GM23338 (cell line): Measurements from ENCODE around the gene MUC6. TPM values are rescaled to one million over a fixed set of nuclear protein-coding genes. Genes with fewer than 3 reads are reported as not detected.

ENCODE experiments used
- ATAC-seq: fragments of 200-7000 bp; cut with Tn5 transposase; 3 replicates; pipeline ENCODE4 v1.9.1; 2020
- DNase-seq: peaks from one replicate; pipeline ENCODE4 v3.0.0-alpha.2; 2015; ENCODE audit warnings: low spot score
- H2AFZ ChIP-seq: fragments of 200-600 bp; sonication (generic); 2 replicates; pipeline ENCODE4 v1.8.0; 2016; ENCODE audit warnings: antibody characterized with exemption, mild to moderate bottlenecking, moderate library complexity
- H3F3A ChIP-seq: fragments of 200-600 bp; sonication (generic); replicated peaks from 2 replicates; pipeline ENCODE4 v1.8.0; 2017; ENCODE audit warnings: antibody characterized with exemption, mixed run types, low read depth
- H3K27ac ChIP-seq: fragments of 200-600 bp; sonication (generic); 2 replicates; pipeline ENCODE4 v1.6.1; 2016; ENCODE audit warnings: low read depth
- H3K27me3 ChIP-seq: fragments of 200-600 bp; sonication (generic); 2 replicates; pipeline ENCODE4 v1.8.0; 2016; ENCODE audit warnings: mild to moderate bottlenecking, mixed run types, moderate library complexity; ENCODE audit not compliant: insufficient read depth
- H3K36me3 ChIP-seq: fragments of 200-600 bp; sonication (generic); 2 replicates; pipeline ENCODE4 v1.8.0; 2016; ENCODE audit warnings: mild to moderate bottlenecking; ENCODE audit not compliant: insufficient read depth
- H3K4me1 ChIP-seq: fragments of 200-600 bp; sonication (generic); 2 replicates; pipeline ENCODE4 v1.8.0; 2016; ENCODE audit warnings: mild to moderate bottlenecking, moderate library complexity; ENCODE audit not compliant: insufficient read depth
- H3K4me2 ChIP-seq: fragments of 200-600 bp; sonication (generic); 2 replicates; pipeline ENCODE4 v1.7.1; 2017; ENCODE audit warnings: mixed run types
- H3K4me3 ChIP-seq: fragments of 200-600 bp; sonication (generic); 2 replicates; pipeline ENCODE4 v1.6.1; 2016; ENCODE audit warnings: mixed run types
- H3K79me2 ChIP-seq: fragments of 200-600 bp; sonication (generic); replicated peaks from 2 replicates; pipeline ENCODE4 v1.8.0; 2017; ENCODE audit warnings: mild to moderate bottlenecking; ENCODE audit not compliant: insufficient read depth
- H3K9me2 ChIP-seq: fragments of 200-600 bp; sonication (generic); 2 replicates; pipeline ENCODE4 v1.8.0; 2017; ENCODE audit not compliant: insufficient read depth
- H4K20me1 ChIP-seq: fragments of 200-600 bp; sonication (generic); replicated peaks from 2 replicates; pipeline ENCODE4 v1.8.0; 2017; ENCODE audit warnings: mild to moderate bottlenecking; ENCODE audit not compliant: insufficient read depth
- H3K27ac Mint-ChIP-seq: 2 replicates; pipeline ENCODE4 v1.8.0; 2020; ENCODE audit warnings: inconsistent platforms, mild to moderate bottlenecking, moderate library complexity, mixed read lengths
- H3K27me3 Mint-ChIP-seq: 3 replicates; pipeline ENCODE4 v1.8.0; 2022; ENCODE audit warnings: low read depth, mild to moderate bottlenecking, moderate library complexity, mixed read lengths, inconsistent platforms; ENCODE audit not compliant: insufficient read depth, poor library complexity
- H3K36me3 Mint-ChIP-seq: 3 replicates; pipeline ENCODE4 v1.8.0; 2021; ENCODE audit warnings: low read depth, mild to moderate bottlenecking, inconsistent platforms, moderate library complexity, mixed read lengths
- H3K4me1 Mint-ChIP-seq: 3 replicates; pipeline ENCODE4 v1.8.0; 2020; ENCODE audit warnings: mild to moderate bottlenecking, inconsistent platforms, mixed read lengths
- H3K4me3 Mint-ChIP-seq: 3 replicates; pipeline ENCODE4 v1.8.0; 2021; ENCODE audit warnings: moderate library complexity, mild to moderate bottlenecking, inconsistent platforms, mixed read lengths
- H3K9me3 Mint-ChIP-seq: 3 replicates; pipeline ENCODE4 v1.8.0; 2020; ENCODE audit warnings: moderate library complexity, mild to moderate bottlenecking, inconsistent platforms, mixed read lengths
- CREB1 ChIP-seq: fragments of 250-450 bp; sonication (Bioruptor Pico); IDR thresholded peaks from 2 replicates; pipeline ENCODE4 v1.5.0; 2020; ENCODE audit warnings: low read depth, mild to moderate bottlenecking, moderate library complexity
- CTCF ChIP-seq, 2 experiments: fragments of 200-600 bp in 1 of 2; sonication (generic) in 1 of 2; conservative IDR thresholded peaks; 2 replicates each; pipeline versions ENCODE4 v1.5.1 to v1.6.1; 2016 to 2017; ENCODE audit warnings: antibody characterized with exemption in 2 of 2, low read depth in 2 of 2, mild to moderate bottlenecking in 2 of 2, moderate library complexity in 1 of 2
- ETS1 ChIP-seq: IDR thresholded peaks from 2 replicates; pipeline ENCODE4 v1.6.1; 2016; ENCODE audit warnings: antibody characterized with exemption
- EZH2 ChIP-seq: fragments of 200-600 bp; sonication (generic); IDR thresholded peaks from one replicate; pipeline ENCODE4 v1.8.0; 2017; ENCODE audit warnings: antibody characterized with exemption, mild to moderate bottlenecking, low read depth; ENCODE audit not compliant: unreplicated experiment
- EZH2phosphoT487 ChIP-seq: fragments of 200-600 bp; sonication (generic); IDR thresholded peaks from one replicate; pipeline ENCODE4 v1.8.1; 2018; ENCODE audit warnings: antibody characterized with exemption; ENCODE audit not compliant: unreplicated experiment
- JUNB ChIP-seq: IDR thresholded peaks from one replicate; pipeline ENCODE4 v1.6.1; 2016; ENCODE audit warnings: antibody characterized with exemption; ENCODE audit not compliant: unreplicated experiment
- NANOG ChIP-seq: IDR thresholded peaks from 2 replicates; pipeline ENCODE4 v1.6.1; 2016; ENCODE audit warnings: antibody characterized with exemption, borderline replicate concordance
- POLR2AphosphoS5 ChIP-seq: IDR thresholded peaks from 2 replicates; pipeline ENCODE4 v1.6.1; 2016; ENCODE audit warnings: antibody characterized with exemption, low read depth
- REST ChIP-seq: IDR thresholded peaks from one replicate; pipeline ENCODE4 v1.6.1; 2018; ENCODE audit warnings: antibody characterized with exemption; ENCODE audit not compliant: unreplicated experiment
- STAT1 ChIP-seq: IDR thresholded peaks from one replicate; pipeline ENCODE4 v1.6.1; 2016; ENCODE audit warnings: antibody characterized with exemption; ENCODE audit not compliant: unreplicated experiment
- ZNF114 ChIP-seq: fragments of 250-450 bp; sonication (Bioruptor Pico); IDR thresholded peaks from 2 replicates; pipeline ENCODE4 v1.5.0; 2020; ENCODE audit warnings: mild to moderate bottlenecking, moderate library complexity
- ZNF331 ChIP-seq: fragments of 250-450 bp; sonication (Bioruptor Pico); IDR thresholded peaks from 2 replicates; pipeline ENCODE4 v1.5.0; 2020; ENCODE audit warnings: low read depth, mild to moderate bottlenecking, moderate library complexity
- ZNF462 ChIP-seq: fragments of 250-450 bp; sonication (Bioruptor Pico); IDR thresholded peaks from 2 replicates; pipeline ENCODE4 v1.5.0; 2020; ENCODE audit warnings: mild to moderate bottlenecking, moderate library complexity
- polyA plus RNA-seq: library from polyadenylated mRNA; unstranded; fragments of >200 nt; fragmentation: Nextera tagmentation; extraction: Ambion mirVana; gene quantifications from 2 replicates; pipeline ENCODE4 v1.2.1, GENCODE V29; 2016
- total RNA-seq: library from RNA; depleted of rRNA; stranded (reverse); fragments of >200 nt; shearing (Covaris generic); gene quantifications from 2 replicates; pipeline ENCODE4 v1.2.3, GENCODE V29; 2014

The MUC6 gene
- total and polyA plus RNA-seq, 2 experiments from 2014 or later: not detected

- H3K36me3 ChIP-seq: no peaks in the 10 kb centered on the region
- Mint-ChIP-seq H3K4me3 (no peak overlapping the region), H3K4me1 (no peaks in the 10 kb centered on the region), H3K9me3 (no peaks in the 10 kb centered on the region), H3K27ac (no peak overlapping the region), H3K27me3 (peaks cover 4% of the 10 kb centered on the region), H3K36me3 (no peaks in the 10 kb centered on the region)
- H3K4me2 ChIP-seq: no peak overlapping the region
- H3K27ac ChIP-seq: no peak overlapping the region
- no peaks in the 10 kb centered on the region for H3K9me2 ChIP-seq
- DNase-seq: no peak
- no peak overlapping the region for H3K4me3 ChIP-seq
- no peaks in the 10 kb centered on the region for H3K27me3 ChIP-seq
- no peaks in the 10 kb centered on the region for H3K4me1 ChIP-seq
- ATAC-seq: no peak
- H3F3A ChIP-seq: no peaks in the 10 kb centered on the region
- no peak overlapping the region for H2AFZ ChIP-seq
- no peak for TF ChIP-seq CREB1 (CRISPR knock-in tag)
- no peak for TF ChIP-seq JUNB
- no peak for TF ChIP-seq NANOG
- TF ChIP-seq POLR2AphosphoS5: no peak
- no peak for TF ChIP-seq STAT1
- TF ChIP-seq ZNF114 (CRISPR knock-in tag): no peak
- TF ChIP-seq ZNF331 (CRISPR knock-in tag): no peak
- TF ChIP-seq EZH2phosphoT487: no peak
- TF ChIP-seq ETS1: no peak
- TF ChIP-seq EZH2: no peak
- no peak for TF ChIP-seq CTCF (conservative IDR thresholded peaks at IDR 0.05; ENCODE audit: low read depth in 2 of 2)
- no peak for TF ChIP-seq ZNF462 (CRISPR knock-in tag)
- no peak for TF ChIP-seq REST
- H4K20me1 ChIP-seq: no peaks in the 10 kb centered on the region
- no peaks in the 10 kb centered on the region for H3K79me2 ChIP-seq
Measured at GRCh38 chr11:1072821-1073231, 36.3 kb upstream of the MUC6 start.
